ENCODE data around the gene NDST1. TPM values are rescaled to one million over a fixed set of nuclear protein-coding genes. Genes with fewer than 3 reads are reported as not detected.

Gene NDST1
- total RNA-seq, 2 experiments from 2014 or later = 9.5 to 26.6 TPM

DNA sequence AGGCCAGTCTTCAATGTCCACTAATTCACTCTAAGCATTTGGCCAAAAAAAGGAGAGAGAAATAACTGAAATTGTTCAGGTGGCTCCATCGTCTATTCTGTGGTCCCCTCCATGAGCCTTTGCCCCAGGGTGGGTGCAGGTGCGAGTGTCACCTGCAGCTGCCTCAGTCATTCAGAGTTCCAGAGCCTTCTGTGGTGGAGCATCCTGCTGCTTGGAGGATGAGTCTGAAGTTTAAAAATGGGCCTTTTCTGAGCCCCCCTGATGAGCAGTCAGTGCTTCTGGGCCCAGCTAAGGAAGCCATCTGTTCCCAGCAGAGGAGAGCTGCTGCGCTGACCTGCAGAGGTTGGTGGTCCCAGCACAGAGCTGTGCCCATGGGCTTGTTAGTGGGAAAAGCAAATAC lies 48.2 kb downstream of the NDST1 start:
- Histone ChIP-seq H3K27ac (ENCODE audit: low read depth, low read length, poor library complexity, severe bottlenecking) (peak overlapping the region; percentile 42), H3K9me2 (ENCODE audit: insufficient read depth, low read length) (no peaks in the 10 kb centered on the region), H3K4me1 (ENCODE audit: insufficient read depth, low read length, poor library complexity, severe bottlenecking) (peaks cover 27% of the 10 kb centered on the region), H3K9me3 (ENCODE audit: low read length) (no peaks in the 10 kb centered on the region), H3K36me3 (ENCODE audit: insufficient read depth, low read length) (no peaks in the 10 kb centered on the region), H3K79me2 (ENCODE audit: insufficient read depth, low read depth, low read length) (no peaks in the 10 kb centered on the region), H2AFZ (ENCODE audit: low read length) (no peak overlapping the region), H3K4me3 (ENCODE audit: low read depth, low read length, poor library complexity, severe bottlenecking) (no peak overlapping the region), H3K4me2 (ENCODE audit: low read length) (peak overlapping the region; percentile 70), H4K20me1 (ENCODE audit: insufficient read depth, low read length) (no peaks in the 10 kb centered on the region)
- POLR2A ChIA-PET = interaction anchor here (1.1 to 1.8 kb wide), 2 partner anchors 17 to 95 kb away, joined by 4 read pairs; no protein-coding TSS in a partner anchor
- DNase-seq (ENCODE audit: low spot score) = no peak
- TF ChIP-seq CTCF (conservative IDR thresholded peaks at IDR 0.05; ENCODE audit: low read length) (no peak), EZH2phosphoT487 (IDR thresholded peaks at IDR 0.05; ENCODE audit: borderline replicate concordance, low read depth, low read length) (no peak)
- BruUV-seq (replicated peaks) = no TSS peak
- intact Hi-C loops (cut with micrococcal nuclease; ENCODE audit: unreplicated experiment) = loop anchor here (10.0 kb wide), 1 partner anchor 1721 kb away; no protein-coding TSS in a partner anchor
- CTCF ChIA-PET (ENCODE audit: unreplicated experiment) = no interaction called here

GRCh38 chr5:150556859-150557508 lies 49.1 kb downstream of the NDST1 start:
- H3K79me2 ChIP-seq (ENCODE audit: insufficient read depth, low read depth, low read length) = no peaks in the 10 kb centered on the region
- intact Hi-C loops (cut with micrococcal nuclease; ENCODE audit: unreplicated experiment) = loop anchor here (10.0 kb wide), 1 partner anchor 1722 kb away; no protein-coding TSS in a partner anchor
- H3K4me2 ChIP-seq (ENCODE audit: low read length) = peak overlapping the region; percentile 70
- no peaks in the 10 kb centered on the region for H3K9me3 ChIP-seq (ENCODE audit: low read length)
- TSS peak; percentile 49 for BruUV-seq (replicated peaks)
- no peaks in the 10 kb centered on the region for H3K9me2 ChIP-seq (ENCODE audit: insufficient read depth, low read length)
- H4K20me1 ChIP-seq (ENCODE audit: insufficient read depth, low read length) = no peaks in the 10 kb centered on the region
- DNase-seq (ENCODE audit: low spot score) = peak; percentile 48
- H3K4me1 ChIP-seq (ENCODE audit: insufficient read depth, low read length, poor library complexity, severe bottlenecking) = peaks cover 27% of the 10 kb centered on the region
- TF ChIP-seq CTCF (conservative IDR thresholded peaks at IDR 0.05; ENCODE audit: low read length) (no peak), EZH2phosphoT487 (IDR thresholded peaks at IDR 0.05; ENCODE audit: borderline replicate concordance, low read depth, low read length) (no peak)
- H3K4me3 ChIP-seq (ENCODE audit: low read depth, low read length, poor library complexity, severe bottlenecking) = peak overlapping the region; percentile 16
- peak overlapping the region; percentile 42 for H3K27ac ChIP-seq (ENCODE audit: low read depth, low read length, poor library complexity, severe bottlenecking)
- ChIA-PET CTCF (ENCODE audit: unreplicated experiment) (interaction anchor here (0.8 to 1.6 kb wide), 2 partner anchors 12 to 98 kb away, joined by 3 to 4 read pairs; no protein-coding TSS in a partner anchor), POLR2A (interaction anchor here (0.6 to 1.8 kb wide), 9 partner anchors 9 to 208 kb away, joined by 3 to 6 read pairs (median 3); partner anchors contain the start of genes RBM22 and RPS14)
- H3K36me3 ChIP-seq (ENCODE audit: insufficient read depth, low read length) = no peaks in the 10 kb centered on the region
- H2AFZ ChIP-seq (ENCODE audit: low read length) = no peak overlapping the region

GRCh38 chr5:150557509-150557872 lies 49.6 kb downstream of the NDST1 start:
- Histone ChIP-seq H3K9me2 (ENCODE audit: insufficient read depth, low read length) (no peaks in the 10 kb centered on the region), H2AFZ (ENCODE audit: low read length) (no peak overlapping the region), H3K4me1 (ENCODE audit: insufficient read depth, low read length, poor library complexity, severe bottlenecking) (peaks cover 27% of the 10 kb centered on the region), H3K36me3 (ENCODE audit: insufficient read depth, low read length) (no peaks in the 10 kb centered on the region), H3K27ac (ENCODE audit: low read depth, low read length, poor library complexity, severe bottlenecking) (peak overlapping the region; percentile 42), H3K79me2 (ENCODE audit: insufficient read depth, low read depth, low read length) (no peaks in the 10 kb centered on the region), H3K4me3 (ENCODE audit: low read depth, low read length, poor library complexity, severe bottlenecking) (peak overlapping the region; percentile 16), H4K20me1 (ENCODE audit: insufficient read depth, low read length) (no peaks in the 10 kb centered on the region), H3K9me3 (ENCODE audit: low read length) (no peaks in the 10 kb centered on the region), H3K4me2 (ENCODE audit: low read length) (peak overlapping the region; percentile 70)
- DNase-seq (ENCODE audit: low spot score) = no peak
- POLR2A ChIA-PET = interaction anchor here (0.6 to 1.8 kb wide), 8 partner anchors 9 to 208 kb away, joined by 3 to 6 read pairs (median 3); partner anchors contain the start of genes RBM22 and RPS14
- TF ChIP-seq CTCF (conservative IDR thresholded peaks at IDR 0.05; ENCODE audit: low read length) = no peak
- no peak for TF ChIP-seq EZH2phosphoT487 (IDR thresholded peaks at IDR 0.05; ENCODE audit: borderline replicate concordance, low read depth, low read length)
- no TSS peak for BruUV-seq (replicated peaks)
- CTCF ChIA-PET (ENCODE audit: unreplicated experiment) = interaction anchor here (0.6 to 1.6 kb wide), 3 partner anchors 12 to 626 kb away, joined by 3 to 4 read pairs (median 3); no protein-coding TSS in a partner anchor
- intact Hi-C loops (cut with micrococcal nuclease; ENCODE audit: unreplicated experiment) = loop anchor here (10.0 kb wide), 1 partner anchor 1723 kb away; no protein-coding TSS in a partner anchor
